ENCODE results near the gene MSH6. TPM values are rescaled to one million over a fixed set of nuclear protein-coding genes. Genes with fewer than 3 reads are reported as not detected.
A peak's percentile ranks its signal among the peaks of the same experiment; 100 is the strongest.

MSH6 gene
- total and polyA plus RNA-seq, 2 of the 13 experiments (the other 11 are each of a cell fraction or from before 2014, with no cell fraction given) = 20.8 to 113 TPM

DNA sequence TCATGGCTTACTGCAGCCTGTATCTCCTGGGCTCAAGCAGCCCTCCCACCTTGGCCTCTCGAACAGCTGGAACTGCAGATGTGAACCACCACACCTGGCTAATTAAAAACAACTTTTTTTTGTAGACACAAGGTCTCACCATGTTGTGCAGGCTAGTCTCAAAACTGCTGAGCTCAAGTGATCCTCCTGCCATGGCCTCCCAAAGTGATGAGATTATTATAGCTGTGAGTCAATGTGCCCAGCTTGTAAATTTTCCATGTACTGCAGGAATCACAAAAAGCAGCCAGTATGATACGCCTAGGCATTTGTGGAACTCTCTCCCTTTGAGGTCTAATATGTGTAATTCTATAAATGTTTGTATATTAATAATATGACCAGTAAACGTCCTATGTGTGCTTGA lies 59.9 kb downstream of the MSH6 start:
- DNase-seq (ENCODE audit: low spot score) (no peak), FAIRE-seq (no peak), ATAC-seq (no peak)
- ChIA-PET CTCF (ENCODE audit: low intra/inter-chr PET ratio, low total read pairs) (no interaction called here), POLR2A (no interaction called here)
- Histone ChIP-seq H3K27me3 (ENCODE audit: control insufficient read depth in 1 of 2, insufficient read depth in 2 of 2, low read length in 2 of 2) (no peaks in the 10 kb centered on the region), H3K4me1 (ENCODE audit: insufficient read depth, low read length) (no peaks in the 10 kb centered on the region), H3K79me2 (ENCODE audit: insufficient read depth, low read length) (peaks cover 43% of the 10 kb centered on the region), H3K36me3 (replicated peaks in 1 of 2; ENCODE audit: control insufficient read depth in 1 of 2, insufficient read depth in 2 of 2, low read length in 2 of 2) (peaks cover 3 to 27% of the 10 kb centered on the region in 2 experiments; a peak in 4 of 5 replicates), H3K9ac (ENCODE audit: insufficient read depth, low read depth, low read length) (no peak overlapping the region), H3K4me3 (replicated peaks in 1 of 3; ENCODE audit: insufficient read depth in 1 of 3, low read depth in 2 of 3, low read length in 3 of 3) (no peak overlapping the region), H3K4me2 (ENCODE audit: low read depth, low read length) (no peak overlapping the region), H3K9me3 (ENCODE audit: low read length) (no peaks in the 10 kb centered on the region), H4K20me1 (ENCODE audit: insufficient read depth, low read length) (peaks cover 12% of the 10 kb centered on the region; the same call in 1 of the 2 replicates), H3K27ac (ENCODE audit: extremely low read length, insufficient read depth, low read length) (no peak overlapping the region), H2AFZ (ENCODE audit: low read length) (no peak overlapping the region)
- no peak for TF ChIP-seq CREBL2 (CRISPR knock-in tag; IDR thresholded peaks at IDR 0.05; ENCODE audit: borderline replicate concordance)
- TF ChIP-seq RBM22 (optimal IDR thresholded peaks at IDR 0.05; ENCODE audit: low read length) = peak; percentile 30
- in situ Hi-C loops (cut with HindIII; ENCODE audit: extremely low pct_ligation_motif_present, low pct_unique_long_range_greater_than_20kb) = no loop called here
- no TSS peak for BruUV-seq (replicated peaks)
- WGBS (ENCODE audit: low lambda C conversion rate) = 98% methylated on average over 3 of the region's 3 CpGs
- intact Hi-C loops (cut with micrococcal nuclease; ENCODE audit: unreplicated experiment) = no loop called here

DNA sequence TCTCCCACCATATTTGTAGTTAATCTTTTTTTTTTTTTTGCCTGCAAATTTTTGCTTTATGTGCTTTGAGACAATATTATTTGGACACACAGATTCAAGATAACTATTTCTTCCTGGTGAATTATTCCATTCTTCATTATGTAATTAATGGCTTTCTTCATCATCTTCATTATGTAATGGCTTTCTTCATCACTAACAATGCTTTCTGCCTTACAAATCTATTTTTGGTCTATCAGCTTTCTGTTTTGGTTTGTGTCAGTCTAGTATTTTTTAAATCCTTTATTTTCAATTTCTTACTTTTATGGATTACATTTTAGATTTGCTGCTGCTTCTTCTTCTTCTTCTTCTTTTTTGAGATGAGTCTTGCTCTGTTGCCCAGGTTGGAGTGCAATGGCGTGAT lies 60.5 kb downstream of the MSH6 start:
- TF ChIP-seq ZNF232 (CRISPR knock-in tag; IDR thresholded peaks at IDR 0.05; ENCODE audit: borderline replicate concordance) (no peak), NR2F2 (IDR thresholded peaks at IDR 0.05; ENCODE audit: borderline replicate concordance, low read depth) (no peak), ZNF124 (CRISPR knock-in tag; IDR thresholded peaks at IDR 0.05) (no peak), PCBP1 (IDR thresholded peaks at IDR 0.05; ENCODE audit: borderline replicate concordance, low read depth, low read length) (no peak), ZNF225 (CRISPR knock-in tag; IDR thresholded peaks at IDR 0.05) (no peak), GRHL1 (CRISPR knock-in tag; conservative IDR thresholded peaks at IDR 0.05) (no peak), ATF6 (CRISPR knock-in tag; conservative IDR thresholded peaks at IDR 0.05) (no peak), EED (CRISPR knock-in tag; IDR thresholded peaks at IDR 0.05) (no peak), HDAC1 (CRISPR knock-in tag; IDR thresholded peaks at IDR 0.05) (no peak), CEBPB (IDR thresholded peaks at IDR 0.05; ENCODE audit: borderline replicate concordance, low read depth, low read length) (no peak), BORCS8-MEF2B (CRISPR knock-in tag; IDR thresholded peaks at IDR 0.05) (no peak), MTF2 (CRISPR knock-in tag; IDR thresholded peaks at IDR 0.05; ENCODE audit: borderline replicate concordance) (no peak), ZNF335 (CRISPR knock-in tag; IDR thresholded peaks at IDR 0.05) (no peak), GATA4 (IDR thresholded peaks at IDR 0.05; ENCODE audit: borderline replicate concordance, low read depth) (no peak)
- FAIRE-seq = no peak

More for the DNA sequence above, 60.5 kb downstream of the MSH6 start:
- Histone ChIP-seq H3K4me3 (replicated peaks in 1 of 3; ENCODE audit: insufficient read depth in 1 of 3, low read depth in 2 of 3, low read length in 3 of 3) (no peak overlapping the region), H3K9me3 (ENCODE audit: low read length) (no peaks in the 10 kb centered on the region), H2AFZ (ENCODE audit: low read length) (no peak overlapping the region), H3K4me2 (ENCODE audit: low read depth, low read length) (no peak overlapping the region), H3K4me1 (ENCODE audit: insufficient read depth, low read length) (no peaks in the 10 kb centered on the region), H3K27ac (ENCODE audit: extremely low read length, insufficient read depth, low read length) (no peak overlapping the region), H4K20me1 (ENCODE audit: insufficient read depth, low read length) (peaks cover 12% of the 10 kb centered on the region; the same call in 1 of the 2 replicates), H3K9ac (ENCODE audit: insufficient read depth, low read depth, low read length) (no peak overlapping the region), H3K27me3 (ENCODE audit: control insufficient read depth in 1 of 2, insufficient read depth in 2 of 2, low read length in 2 of 2) (no peaks in the 10 kb centered on the region), H3K36me3 (replicated peaks in 1 of 2; ENCODE audit: control insufficient read depth in 1 of 2, insufficient read depth in 2 of 2, low read length in 2 of 2) (peaks cover 3 to 26% of the 10 kb centered on the region in 2 experiments; a peak in 4 of 5 replicates), H3K79me2 (ENCODE audit: insufficient read depth, low read length) (peaks cover 47% of the 10 kb centered on the region)
- ChIA-PET POLR2A (no interaction called here), CTCF (ENCODE audit: low intra/inter-chr PET ratio, low total read pairs) (no interaction called here)
- intact Hi-C loops (cut with micrococcal nuclease; ENCODE audit: unreplicated experiment) (no loop called here), in situ Hi-C loops (cut with HindIII; ENCODE audit: extremely low pct_ligation_motif_present, low pct_unique_long_range_greater_than_20kb) (no loop called here)
- WGBS (ENCODE audit: low lambda C conversion rate) = 100% methylated on average over 1 of the region's 1 CpG
- no peak for DNase-seq (ENCODE audit: low spot score)
- BruUV-seq (replicated peaks) = no TSS peak
- no peak for ATAC-seq
